IMR-90 (cell line): ENCODE measurements around the gene VWA5A. TPM values are rescaled to one million over a fixed set of nuclear protein-coding genes. Genes with fewer than 3 reads are reported as not detected.

Source experiments
- ATAC-seq: fragments of 200-7000 bp; cut with Tn5 transposase; 2 replicates; pipeline ENCODE4 v1.9.1; 2020; ENCODE audit warnings: low read depth, mild to moderate bottlenecking, moderate library complexity
- BruUV-seq: library from RNA; stranded (reverse); fragments of 400-500 nt; replicated peaks from 2 replicates; lab custom pipeline; 2021; lab: Mats Ljungman, UMichigan
- CTCF ChIA-PET: fragments of 300-600 bp; formaldehyde crosslinking; extraction: SDS; loops from one replicate; lab custom pipeline; 2021; ENCODE audit warnings: antibody characterized with exemption; lab: Yijun Ruan, JAX
- POLR2A ChIA-PET: fragments of 300-600 bp; sonication (Branson Sonifier 250); formaldehyde crosslinking; loops from one replicate; lab custom pipeline; 2022; ENCODE audit warnings: antibody characterized with exemption; ENCODE audit not compliant: unreplicated experiment; lab: Charles Lee
- DNase-seq: peaks from one replicate; pipeline ENCODE4 v3.0.0; 2013
- H2AFZ ChIP-seq: replicated peaks from 2 replicates; pipeline ENCODE3; 2013; ENCODE audit warnings: low read length, mild to moderate bottlenecking; ENCODE audit not compliant: poor library complexity
- H2AK5ac ChIP-seq: 2 replicates; pipeline ENCODE4 v1.6.1; 2013; ENCODE audit warnings: low read depth, low read length, inconsistent platforms
- H2AK9ac ChIP-seq: replicated peaks from 2 replicates; pipeline ENCODE3; 2013; ENCODE audit warnings: mild to moderate bottlenecking, low read depth, low read length, moderate library complexity; ENCODE audit not compliant: poor library complexity
- H2BK120ac ChIP-seq: 2 replicates; pipeline ENCODE4 v1.6.1; 2013; ENCODE audit warnings: low read depth, low read length, inconsistent platforms
- H2BK15ac ChIP-seq: 3 replicates; pipeline ENCODE4 v1.6.1; 2013; ENCODE audit warnings: low read depth, low read length, inconsistent platforms
- H2BK20ac ChIP-seq: 2 replicates; pipeline ENCODE4 v1.6.1; 2013; ENCODE audit warnings: low read depth, mild to moderate bottlenecking, inconsistent platforms, low read length, moderate library complexity
- H2BK5ac ChIP-seq: 2 replicates; pipeline ENCODE4 v1.6.1; 2013; ENCODE audit warnings: mild to moderate bottlenecking, low read depth, low read length, inconsistent platforms; ENCODE audit not compliant: poor library complexity, severe bottlenecking
- H3K14ac ChIP-seq: replicated peaks from 2 replicates; pipeline ENCODE4 v1.6.1; 2013; ENCODE audit warnings: low read depth, low read length, inconsistent platforms
- H3K18ac ChIP-seq: 2 replicates; pipeline ENCODE4 v1.6.1; 2013; ENCODE audit warnings: low read depth, low read length, control low read depth
- H3K23ac ChIP-seq: 2 replicates; pipeline ENCODE4 v1.6.1; 2013; ENCODE audit warnings: low read depth, low read length, inconsistent platforms
- H3K27ac ChIP-seq: 2 replicates; pipeline ENCODE4 v1.5.1; 2013; ENCODE audit warnings: mild to moderate bottlenecking, control low read depth, low read length; ENCODE audit not compliant: insufficient read depth
- H3K27me3 ChIP-seq: 2 replicates; pipeline ENCODE4 v1.6.1; 2013; ENCODE audit warnings: low read length; ENCODE audit not compliant: control insufficient read depth, insufficient read depth
- H3K36me3 ChIP-seq: 2 replicates; pipeline ENCODE4 v1.6.1; 2013; ENCODE audit warnings: low read length, mixed read lengths; ENCODE audit not compliant: control insufficient read depth, insufficient read depth
- H3K4ac ChIP-seq: 2 replicates; pipeline ENCODE4 v1.6.1; 2013; ENCODE audit warnings: low read depth, low read length, inconsistent platforms
- H3K4me1 ChIP-seq: 2 replicates; pipeline ENCODE4 v1.6.1; 2013; ENCODE audit warnings: low read length, mixed read lengths; ENCODE audit not compliant: control insufficient read depth, insufficient read depth
- H3K4me2 ChIP-seq: 2 replicates; pipeline ENCODE4 v1.6.1; 2013; ENCODE audit warnings: low read depth, mild to moderate bottlenecking, control low read depth, low read length, moderate library complexity
- H3K4me3 ChIP-seq: 2 replicates; pipeline ENCODE4 v1.5.1; 2013; ENCODE audit warnings: low read depth, mild to moderate bottlenecking, control low read depth, low read length, moderate library complexity; ENCODE audit not compliant: insufficient read depth
- H3K56ac ChIP-seq: 2 replicates; pipeline ENCODE4 v1.6.1; 2013; ENCODE audit warnings: low read length, inconsistent platforms; ENCODE audit not compliant: insufficient read depth; ENCODE audit errors: extremely low read depth
- H3K79me1 ChIP-seq, 2 experiments: 2 replicates each; pipeline ENCODE4 v1.6.1; 2013; ENCODE audit warnings: low read length in 2 of 2, inconsistent platforms in 1 of 2, low read depth in 1 of 2
- H3K9ac ChIP-seq: 2 replicates; pipeline ENCODE4 v1.6.1; 2013; ENCODE audit warnings: low read depth, low read length, control low read depth
- H3K9me1 ChIP-seq: 2 replicates; pipeline ENCODE4 v1.6.1; 2013; ENCODE audit warnings: low read length, inconsistent platforms; ENCODE audit not compliant: insufficient read depth
- H3K9me3 ChIP-seq: 2 replicates; pipeline ENCODE4 v1.6.1; 2013; ENCODE audit warnings: low read length; ENCODE audit not compliant: control insufficient read depth, insufficient read depth
- H4K20me1 ChIP-seq: 2 replicates; pipeline ENCODE4 v1.6.1; 2013; ENCODE audit warnings: low read length, inconsistent platforms; ENCODE audit not compliant: insufficient read depth
- H4K5ac ChIP-seq: 2 replicates; pipeline ENCODE4 v1.6.1; 2013; ENCODE audit warnings: mild to moderate bottlenecking, low read depth, low read length, control low read depth
- H4K8ac ChIP-seq, 2 experiments: 2 replicates each; pipeline ENCODE4 v1.6.1; 2013; ENCODE audit warnings: low read depth in 2 of 2, low read length in 2 of 2, control low read depth in 1 of 2, inconsistent platforms in 1 of 2
- H4K91ac ChIP-seq: 2 replicates; pipeline ENCODE4 v1.6.1; 2013; ENCODE audit warnings: low read depth, low read length, inconsistent platforms; ENCODE audit not compliant: insufficient read depth
- BHLHE40 ChIP-seq: fragments of 150-350 bp; IDR thresholded peaks from 2 replicates; pipeline ENCODE4 v1.6.1; 2016; ENCODE audit warnings: mild to moderate bottlenecking, low read depth, low read length
- CEBPB ChIP-seq: IDR thresholded peaks from 2 replicates; pipeline ENCODE4 v1.6.1; 2012; ENCODE audit warnings: low read depth, low read length, improper control_type of control experiment
- CHD1 ChIP-seq: IDR thresholded peaks from 2 replicates; pipeline ENCODE4 v1.6.1; 2012; ENCODE audit warnings: low read depth, low read length, improper control_type of control experiment
- FOS ChIP-seq: fragments of 150-350 bp; IDR thresholded peaks from 2 replicates; pipeline ENCODE4 v1.6.1; 2016; ENCODE audit warnings: low read depth, low read length
- MAFK ChIP-seq: IDR thresholded peaks from 2 replicates; pipeline ENCODE4 v1.6.1; 2012; ENCODE audit warnings: low read depth, low read length, improper control_type of control experiment
- MAZ ChIP-seq: IDR thresholded peaks from 2 replicates; pipeline ENCODE4 v1.6.1; 2012; ENCODE audit warnings: low read depth, mild to moderate bottlenecking, low read length, improper control_type of control experiment, moderate library complexity, borderline replicate concordance
- MXI1 ChIP-seq: IDR thresholded peaks from 2 replicates; pipeline ENCODE4 v1.6.1; 2012; ENCODE audit warnings: low read depth, mild to moderate bottlenecking, low read length, moderate library complexity, borderline replicate concordance
- NFE2L2 ChIP-seq: fragments of 150-350 bp; IDR thresholded peaks from 2 replicates; pipeline ENCODE4 v1.6.1; 2016; ENCODE audit warnings: low read depth, mild to moderate bottlenecking, low read length
- POLR2A ChIP-seq: IDR thresholded peaks from 2 replicates; pipeline ENCODE4 v1.6.1; 2012; ENCODE audit warnings: mild to moderate bottlenecking, low read depth, low read length
- RAD21 ChIP-seq: IDR thresholded peaks from 2 replicates; pipeline ENCODE4 v1.6.1; 2012; ENCODE audit warnings: low read length, improper control_type of control experiment
- RCOR1 ChIP-seq: IDR thresholded peaks from 2 replicates; pipeline ENCODE4 v1.6.1; 2012; ENCODE audit warnings: mild to moderate bottlenecking, low read length, improper control_type of control experiment; ENCODE audit not compliant: insufficient replicate concordance
- RFX5 ChIP-seq: IDR thresholded peaks from 2 replicates; pipeline ENCODE4 v1.8.0; 2012; ENCODE audit warnings: low read depth, mild to moderate bottlenecking, low read length, moderate library complexity
- SMC3 ChIP-seq: fragments of 150-350 bp; IDR thresholded peaks from 2 replicates; pipeline ENCODE4 v1.6.1; 2016; ENCODE audit warnings: low read depth, mild to moderate bottlenecking, antibody characterized with exemption, low read length, moderate library complexity
- dilution Hi-C: fragments of 300-500 bp; cut with HindIII; formaldehyde crosslinking; loops from one replicate; pipeline ENCODE4 v1.14.3; 2018; ENCODE audit warnings: low sequenced_read_pairs; ENCODE audit not compliant: unreplicated experiment
- in situ Hi-C: fragments of 300-500 bp; cut with MboI; formaldehyde crosslinking; loops from 3 replicates; pipeline ENCODE4 v1.14.3; 2019; ENCODE audit warnings: low sequenced_read_pairs, inconsistent platforms, mixed read lengths
- intact Hi-C: fragments of 100-400 bp; cut with micrococcal nuclease; formaldehyde crosslinking; loops from 2 replicates; pipeline ENCODE4 v1.10.0; 2022
- polyA plus RNA-seq, 3 experiments: library from polyadenylated mRNA; depleted of rRNA; stranded (reverse); fragments of >200 nt; gene quantifications; 2 replicates each; pipeline ENCODE4 v1.2.3, GENCODE V29; 2012; ENCODE audit warnings: low replicate concordance in 1 of 3
- total RNA-seq: library from RNA; depleted of rRNA; stranded (reverse); fragments of >200 nt; gene quantifications from 2 replicates; pipeline ENCODE4 v1.2.3, GENCODE V29; 2012
- TF ChIP-seq, protein P1 (sequence below): conservative IDR thresholded peaks from 2 replicates; pipeline ENCODE4 v1.5.1; 2012; ENCODE audit warnings: mild to moderate bottlenecking, low read depth, low read length, improper control_type of control experiment
- TF ChIP-seq, protein P2 (sequence below): fragments of 150-350 bp; IDR thresholded peaks from 2 replicates; pipeline ENCODE4 v1.6.1; 2016; ENCODE audit warnings: low read depth, mild to moderate bottlenecking, low read length, moderate library complexity, borderline replicate concordance
- TF ChIP-seq, protein P3 (sequence below): fragments of 150-350 bp; IDR thresholded peaks from 2 replicates; pipeline ENCODE4 v1.6.1; 2017; ENCODE audit warnings: mild to moderate bottlenecking, antibody characterized with exemption, low read length, low read depth

Gene VWA5A
- total and polyA plus RNA-seq, 2 of the 4 experiments (the other 2 are of a cell fraction), result 5.6 to 6.8 TPM

DNA sequence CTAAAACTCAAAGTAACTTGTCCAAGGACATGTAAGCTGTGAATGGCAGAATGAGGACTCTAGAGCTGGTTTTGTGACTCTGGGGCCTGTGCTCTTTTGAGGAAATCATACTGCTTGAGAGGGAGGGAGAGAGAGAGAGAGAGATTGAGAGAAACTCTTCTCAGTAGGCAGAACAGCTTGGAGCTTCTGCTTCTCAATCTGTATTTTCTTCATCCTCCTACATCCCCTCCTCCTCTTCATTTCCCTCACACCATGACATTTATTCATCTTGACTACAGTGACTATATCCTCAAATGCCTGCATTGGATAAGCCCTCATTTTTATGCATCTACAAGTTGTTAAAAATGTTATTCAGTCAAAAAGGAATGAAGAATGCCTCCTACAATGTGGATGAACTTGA lies 44.2 kb downstream of the VWA5A start:
- Histone ChIP-seq H3K9me3 (no peaks in the 10 kb centered on the region), H3K79me1 (no peaks in the 10 kb centered on the region), H4K91ac (no peak overlapping the region), H3K36me3 (no peaks in the 10 kb centered on the region), H3K4me1 (no peaks in the 10 kb centered on the region), H3K9ac (no peak overlapping the region), H3K9me1 (no peaks in the 10 kb centered on the region), H3K4me2 (no peak overlapping the region), H3K27ac (no peak overlapping the region), H2BK5ac (no peak overlapping the region), H3K14ac (no peak overlapping the region), H3K4ac (no peak overlapping the region), H2BK15ac (no peak overlapping the region), H4K20me1 (no peaks in the 10 kb centered on the region), H2AK9ac (no peak overlapping the region), H2AK5ac (no peak overlapping the region), H4K8ac (no peak overlapping the region), H3K4me3 (no peak overlapping the region), H2BK120ac (no peak overlapping the region), H4K5ac (no peak overlapping the region), H2BK20ac (no peak overlapping the region), H3K23ac (no peak overlapping the region), H3K27me3 (peaks cover 3% of the 10 kb centered on the region; the same call in 1 of the 2 replicates), H2AFZ (no peak overlapping the region), H3K56ac (no peak overlapping the region), H3K18ac (no peak overlapping the region)
- BruUV-seq, result no TSS peak
- CTCF ChIA-PET, result no interaction called here
- in situ Hi-C loops (no loop called here), dilution Hi-C loops (no loop called here), intact Hi-C loops (no loop called here)
- no peak for ATAC-seq
- no peak for DNase-seq
- POLR2A ChIA-PET, result no interaction called here
- no peak for TF ChIP-seq MXI1
- TF ChIP-seq MAZ, result no peak
- TF ChIP-seq, protein P1, sequence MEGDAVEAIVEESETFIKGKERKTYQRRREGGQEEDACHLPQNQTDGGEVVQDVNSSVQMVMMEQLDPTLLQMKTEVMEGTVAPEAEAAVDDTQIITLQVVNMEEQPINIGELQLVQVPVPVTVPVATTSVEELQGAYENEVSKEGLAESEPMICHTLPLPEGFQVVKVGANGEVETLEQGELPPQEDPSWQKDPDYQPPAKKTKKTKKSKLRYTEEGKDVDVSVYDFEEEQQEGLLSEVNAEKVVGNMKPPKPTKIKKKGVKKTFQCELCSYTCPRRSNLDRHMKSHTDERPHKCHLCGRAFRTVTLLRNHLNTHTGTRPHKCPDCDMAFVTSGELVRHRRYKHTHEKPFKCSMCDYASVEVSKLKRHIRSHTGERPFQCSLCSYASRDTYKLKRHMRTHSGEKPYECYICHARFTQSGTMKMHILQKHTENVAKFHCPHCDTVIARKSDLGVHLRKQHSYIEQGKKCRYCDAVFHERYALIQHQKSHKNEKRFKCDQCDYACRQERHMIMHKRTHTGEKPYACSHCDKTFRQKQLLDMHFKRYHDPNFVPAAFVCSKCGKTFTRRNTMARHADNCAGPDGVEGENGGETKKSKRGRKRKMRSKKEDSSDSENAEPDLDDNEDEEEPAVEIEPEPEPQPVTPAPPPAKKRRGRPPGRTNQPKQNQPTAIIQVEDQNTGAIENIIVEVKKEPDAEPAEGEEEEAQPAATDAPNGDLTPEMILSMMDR, result no peak
- no peak for TF ChIP-seq BHLHE40
- no peak for TF ChIP-seq RCOR1
- TF ChIP-seq, protein P2, sequence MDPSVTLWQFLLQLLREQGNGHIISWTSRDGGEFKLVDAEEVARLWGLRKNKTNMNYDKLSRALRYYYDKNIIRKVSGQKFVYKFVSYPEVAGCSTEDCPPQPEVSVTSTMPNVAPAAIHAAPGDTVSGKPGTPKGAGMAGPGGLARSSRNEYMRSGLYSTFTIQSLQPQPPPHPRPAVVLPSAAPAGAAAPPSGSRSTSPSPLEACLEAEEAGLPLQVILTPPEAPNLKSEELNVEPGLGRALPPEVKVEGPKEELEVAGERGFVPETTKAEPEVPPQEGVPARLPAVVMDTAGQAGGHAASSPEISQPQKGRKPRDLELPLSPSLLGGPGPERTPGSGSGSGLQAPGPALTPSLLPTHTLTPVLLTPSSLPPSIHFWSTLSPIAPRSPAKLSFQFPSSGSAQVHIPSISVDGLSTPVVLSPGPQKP, result no peak
- TF ChIP-seq CHD1, result no peak
- TF ChIP-seq MAFK, result no peak
- no peak for TF ChIP-seq RAD21
- no peak for TF ChIP-seq RFX5
- no peak for TF ChIP-seq POLR2A
- TF ChIP-seq CEBPB, result no peak
- TF ChIP-seq SMC3, result no peak
- TF ChIP-seq NFE2L2, result no peak
- TF ChIP-seq FOS, result no peak
- TF ChIP-seq, protein P3, sequence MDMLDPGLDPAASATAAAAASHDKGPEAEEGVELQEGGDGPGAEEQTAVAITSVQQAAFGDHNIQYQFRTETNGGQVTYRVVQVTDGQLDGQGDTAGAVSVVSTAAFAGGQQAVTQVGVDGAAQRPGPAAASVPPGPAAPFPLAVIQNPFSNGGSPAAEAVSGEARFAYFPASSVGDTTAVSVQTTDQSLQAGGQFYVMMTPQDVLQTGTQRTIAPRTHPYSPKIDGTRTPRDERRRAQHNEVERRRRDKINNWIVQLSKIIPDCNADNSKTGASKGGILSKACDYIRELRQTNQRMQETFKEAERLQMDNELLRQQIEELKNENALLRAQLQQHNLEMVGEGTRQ, result no peak
